ENCODE data around the gene SMDT1. TPM values are rescaled to one million over a fixed set of nuclear protein-coding genes. Genes with fewer than 3 reads are reported as not detected.

Gene SMDT1
- total and polyA plus RNA-seq, 2 donors (not counting 3 experiments of a cell fraction or from before 2014, with no cell fraction given): 61.2 to 74.2 TPM

- dilution Hi-C loops (cut with MboI; ENCODE audit: extremely low pct_ligation_motif_present, low sequenced_read_pairs) (no loop called here), intact Hi-C loops (cut with micrococcal nuclease) (no loop called here)
- Histone ChIP-seq H2AFZ (ENCODE audit: low read depth, low read length) (no peak overlapping the region), H4K20me1 (replicated peaks; ENCODE audit: control insufficient read depth, extremely low read depth, insufficient read depth, low read length) (no peaks in the 10 kb centered on the region), H3K9me3 (replicated peaks; ENCODE audit: control insufficient read depth, insufficient read depth, low read length) (no peaks in the 10 kb centered on the region), H3K9ac (replicated peaks; ENCODE audit: extremely low read depth, insufficient read depth, low read length) (no peak overlapping the region), H3K79me2 (ENCODE audit: control insufficient read depth, insufficient read depth, low read length) (no peaks in the 10 kb centered on the region), H3K4me3 (replicated peaks in 1 of 3; ENCODE audit: insufficient read depth in 1 of 3, low read depth in 1 of 3, low read length in 3 of 3) (no peak overlapping the region), H3K9me1 (replicated peaks; ENCODE audit: control insufficient read depth, extremely low read depth, insufficient read depth, low read length) (no peaks in the 10 kb centered on the region), H3K36me3 (ENCODE audit: control insufficient read depth in 2 of 2, extremely low read depth in 1 of 2, insufficient read depth in 2 of 2, low read length in 2 of 2) (no peaks in the 10 kb centered on the region), H3K27ac (ENCODE audit: insufficient read depth, low read depth, low read length) (no peak overlapping the region), H3K4me1 (ENCODE audit: control insufficient read depth, extremely low read depth, insufficient read depth, low read length) (no peaks in the 10 kb centered on the region), H3K4me2 (ENCODE audit: insufficient read depth, low read length) (no peak overlapping the region), H3K27me3 (ENCODE audit: control insufficient read depth in 2 of 2, insufficient read depth in 2 of 2, low read length in 2 of 2) (peaks cover 3 to 8% of the 10 kb centered on the region in 2 experiments)
- DNase-seq (ENCODE audit: low read depth, low spot score) (no peak), FAIRE-seq (no peak)
- no TSS peak for BruUV-seq (replicated peaks)
- TF ChIP-seq GATA2 (IDR thresholded peaks at IDR 0.05; ENCODE audit: insufficient read depth, insufficient read length, low read depth, low read length) (no peak), EZH2 (IDR thresholded peaks at IDR 0.05; ENCODE audit: borderline replicate concordance, low read depth, low read length, severe bottlenecking) (no peak), POLR2AphosphoS5 (IDR thresholded peaks at IDR 0.05; ENCODE audit: insufficient read depth, low read depth, low read length) (no peak), MAX (IDR thresholded peaks at IDR 0.05; ENCODE audit: insufficient read depth, insufficient read length) (no peak), POLR2A (IDR thresholded peaks at IDR 0.05; ENCODE audit: low read depth, low read length) (no peak), FOS (IDR thresholded peaks at IDR 0.05; ENCODE audit: borderline replicate concordance, insufficient read depth, low read length) (no peak), JUN (IDR thresholded peaks at IDR 0.05; ENCODE audit: borderline replicate concordance, insufficient read depth, insufficient read length, low read depth) (no peak), MYC (IDR thresholded peaks at IDR 0.05; ENCODE audit: low read depth, low read length) (no peak)
- TF ChIP-seq, protein P1, sequence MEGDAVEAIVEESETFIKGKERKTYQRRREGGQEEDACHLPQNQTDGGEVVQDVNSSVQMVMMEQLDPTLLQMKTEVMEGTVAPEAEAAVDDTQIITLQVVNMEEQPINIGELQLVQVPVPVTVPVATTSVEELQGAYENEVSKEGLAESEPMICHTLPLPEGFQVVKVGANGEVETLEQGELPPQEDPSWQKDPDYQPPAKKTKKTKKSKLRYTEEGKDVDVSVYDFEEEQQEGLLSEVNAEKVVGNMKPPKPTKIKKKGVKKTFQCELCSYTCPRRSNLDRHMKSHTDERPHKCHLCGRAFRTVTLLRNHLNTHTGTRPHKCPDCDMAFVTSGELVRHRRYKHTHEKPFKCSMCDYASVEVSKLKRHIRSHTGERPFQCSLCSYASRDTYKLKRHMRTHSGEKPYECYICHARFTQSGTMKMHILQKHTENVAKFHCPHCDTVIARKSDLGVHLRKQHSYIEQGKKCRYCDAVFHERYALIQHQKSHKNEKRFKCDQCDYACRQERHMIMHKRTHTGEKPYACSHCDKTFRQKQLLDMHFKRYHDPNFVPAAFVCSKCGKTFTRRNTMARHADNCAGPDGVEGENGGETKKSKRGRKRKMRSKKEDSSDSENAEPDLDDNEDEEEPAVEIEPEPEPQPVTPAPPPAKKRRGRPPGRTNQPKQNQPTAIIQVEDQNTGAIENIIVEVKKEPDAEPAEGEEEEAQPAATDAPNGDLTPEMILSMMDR (IDR thresholded peaks at IDR 0.05; ENCODE audit: extremely low read depth in 1 of 2, insufficient read depth in 1 of 2, low read depth in 1 of 2, low read length in 2 of 2): no peak
- ChIA-PET POLR2A (no interaction called here), CTCF (no interaction called here)
These were observed 44.2 kb upstream of the SMDT1 start for GRCh38 chr22:42035256-42035655.
